ENCODE measurements around the gene CEP55. TPM values are rescaled to one million over a fixed set of nuclear protein-coding genes. Genes with fewer than 3 reads are reported as not detected.

The CEP55 gene
- polyA plus RNA-seq, 1 donor (not counting 4 experiments of a cell fraction or from before 2014, with no cell fraction given) = 25.4 TPM

DNA sequence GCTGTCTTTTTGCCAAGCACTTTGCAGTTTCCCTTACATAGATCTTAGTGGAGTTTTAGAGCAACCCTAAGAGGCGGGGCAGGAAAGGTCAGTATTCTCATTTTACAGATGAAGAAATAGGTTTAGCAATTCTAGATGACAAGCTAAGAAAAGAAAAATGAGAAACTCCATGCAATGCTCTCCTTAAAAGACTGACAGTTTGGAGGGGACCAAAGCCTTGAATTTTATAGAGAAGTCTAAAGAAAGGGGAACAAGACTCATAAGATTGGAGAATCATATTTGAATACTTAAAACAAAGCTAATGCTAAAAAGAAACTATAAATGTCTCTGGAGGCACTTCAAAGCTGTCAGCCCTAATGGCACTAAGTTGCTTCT, 19.6 kb downstream of the CEP55 start:
- no peaks in the 10 kb centered on the region for H3K9me1 ChIP-seq (ENCODE audit: control insufficient read depth, extremely low read depth, insufficient read depth, low read length)
- no peak for DNase-seq (ENCODE audit: low read depth, low spot score)
- no peaks in the 10 kb centered on the region for H3K79me2 ChIP-seq (ENCODE audit: control insufficient read depth, insufficient read depth, low read length)
- FAIRE-seq = no peak
- H3K36me3 ChIP-seq (ENCODE audit: control insufficient read depth in 2 of 2, extremely low read depth in 1 of 2, insufficient read depth in 2 of 2, low read length in 2 of 2) = peaks cover 0 to 24% of the 10 kb centered on the region in 2 experiments
- no peak overlapping the region for H3K4me3 ChIP-seq (ENCODE audit: control insufficient read depth in 2 of 3, extremely low read depth in 1 of 3, insufficient read depth in 2 of 3, low read depth in 1 of 3, low read length in 3 of 3)
- H2AFZ ChIP-seq (ENCODE audit: control insufficient read depth, low read length) = no peak overlapping the region
- H3K9me3 ChIP-seq (ENCODE audit: control insufficient read depth, low read depth, low read length) = no peaks in the 10 kb centered on the region
- no peak overlapping the region for H3K9ac ChIP-seq (ENCODE audit: control insufficient read depth, extremely low read depth, insufficient read depth, low read length)
- no peak overlapping the region for H3K27ac ChIP-seq (ENCODE audit: control insufficient read depth, insufficient read depth, low read length)
- TF ChIP-seq EZH2 (IDR thresholded peaks at IDR 0.05; ENCODE audit: low read length) = no peak
- TF ChIP-seq, protein P1, sequence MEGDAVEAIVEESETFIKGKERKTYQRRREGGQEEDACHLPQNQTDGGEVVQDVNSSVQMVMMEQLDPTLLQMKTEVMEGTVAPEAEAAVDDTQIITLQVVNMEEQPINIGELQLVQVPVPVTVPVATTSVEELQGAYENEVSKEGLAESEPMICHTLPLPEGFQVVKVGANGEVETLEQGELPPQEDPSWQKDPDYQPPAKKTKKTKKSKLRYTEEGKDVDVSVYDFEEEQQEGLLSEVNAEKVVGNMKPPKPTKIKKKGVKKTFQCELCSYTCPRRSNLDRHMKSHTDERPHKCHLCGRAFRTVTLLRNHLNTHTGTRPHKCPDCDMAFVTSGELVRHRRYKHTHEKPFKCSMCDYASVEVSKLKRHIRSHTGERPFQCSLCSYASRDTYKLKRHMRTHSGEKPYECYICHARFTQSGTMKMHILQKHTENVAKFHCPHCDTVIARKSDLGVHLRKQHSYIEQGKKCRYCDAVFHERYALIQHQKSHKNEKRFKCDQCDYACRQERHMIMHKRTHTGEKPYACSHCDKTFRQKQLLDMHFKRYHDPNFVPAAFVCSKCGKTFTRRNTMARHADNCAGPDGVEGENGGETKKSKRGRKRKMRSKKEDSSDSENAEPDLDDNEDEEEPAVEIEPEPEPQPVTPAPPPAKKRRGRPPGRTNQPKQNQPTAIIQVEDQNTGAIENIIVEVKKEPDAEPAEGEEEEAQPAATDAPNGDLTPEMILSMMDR (optimal IDR thresholded peaks at IDR 0.05 in 1 of 3, IDR thresholded peaks at IDR 0.05 in 1 of 3, conservative IDR thresholded peaks at IDR 0.05 in 1 of 3; ENCODE audit: extremely low read depth in 1 of 3, insufficient read depth in 2 of 3, low read length in 3 of 3) = no peak
- no peaks in the 10 kb centered on the region for H4K20me1 ChIP-seq (ENCODE audit: control insufficient read depth, extremely low read depth, insufficient read depth, low read length)
- no peaks in the 10 kb centered on the region for H3K4me1 ChIP-seq (ENCODE audit: control insufficient read depth, extremely low read depth, insufficient read depth, low read length)
- no peak overlapping the region for H3K4me2 ChIP-seq (ENCODE audit: control insufficient read depth, extremely low read depth, insufficient read depth, low read depth, low read length)
- H3K27me3 ChIP-seq (ENCODE audit: control insufficient read depth, extremely low read depth, insufficient read depth, low read length) = no peaks in the 10 kb centered on the region
- dilution Hi-C loops (cut with MboI; ENCODE audit: extremely low pct_ligation_motif_present, low sequenced_read_pairs) = no loop called here

DNA sequence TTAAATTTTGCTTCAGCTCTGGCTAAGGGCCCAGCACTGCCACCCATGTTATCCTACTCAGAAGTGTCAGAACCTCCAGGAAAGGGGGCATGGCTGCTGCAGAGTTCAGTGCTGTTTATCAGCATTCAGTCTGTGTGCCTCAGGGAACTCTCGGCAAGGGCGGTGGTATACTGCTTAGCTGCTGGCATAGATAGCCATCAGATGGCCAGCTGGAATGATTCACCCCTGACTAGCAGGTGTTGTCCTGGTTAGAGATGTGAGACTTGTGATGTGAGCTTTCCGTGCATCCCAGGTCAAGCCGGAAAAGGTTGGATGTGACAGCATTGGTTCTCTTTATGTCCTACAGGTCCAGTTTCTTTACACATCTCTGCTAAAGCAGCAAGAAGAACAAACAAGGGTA, 22.1 kb downstream of the CEP55 start:
- H3K4me3 ChIP-seq (ENCODE audit: control insufficient read depth in 2 of 3, extremely low read depth in 1 of 3, insufficient read depth in 2 of 3, low read depth in 1 of 3, low read length in 3 of 3) = no peak overlapping the region
- H4K20me1 ChIP-seq (ENCODE audit: control insufficient read depth, extremely low read depth, insufficient read depth, low read length) = no peaks in the 10 kb centered on the region
- H3K4me2 ChIP-seq (ENCODE audit: control insufficient read depth, extremely low read depth, insufficient read depth, low read depth, low read length) = no peak overlapping the region
- no peak overlapping the region for H2AFZ ChIP-seq (ENCODE audit: control insufficient read depth, low read length)
- no peak overlapping the region for H3K27ac ChIP-seq (ENCODE audit: control insufficient read depth, insufficient read depth, low read length)
- DNase-seq (ENCODE audit: low read depth, low spot score) = no peak
- no peak for FAIRE-seq
- peaks cover 0 to 19% of the 10 kb centered on the region in 2 experiments for H3K36me3 ChIP-seq (ENCODE audit: control insufficient read depth in 2 of 2, extremely low read depth in 1 of 2, insufficient read depth in 2 of 2, low read length in 2 of 2)
- no peaks in the 10 kb centered on the region for H3K9me1 ChIP-seq (ENCODE audit: control insufficient read depth, extremely low read depth, insufficient read depth, low read length)
- no peaks in the 10 kb centered on the region for H3K9me3 ChIP-seq (ENCODE audit: control insufficient read depth, low read depth, low read length)
- no peak overlapping the region for H3K9ac ChIP-seq (ENCODE audit: control insufficient read depth, extremely low read depth, insufficient read depth, low read length)
- dilution Hi-C loops (cut with MboI; ENCODE audit: extremely low pct_ligation_motif_present, low sequenced_read_pairs) = no loop called here
- TF ChIP-seq EZH2 (IDR thresholded peaks at IDR 0.05; ENCODE audit: low read length) = no peak
- TF ChIP-seq, protein P1 (optimal IDR thresholded peaks at IDR 0.05 in 1 of 3, IDR thresholded peaks at IDR 0.05 in 1 of 3, conservative IDR thresholded peaks at IDR 0.05 in 1 of 3; ENCODE audit: extremely low read depth in 1 of 3, insufficient read depth in 2 of 3, low read length in 3 of 3) = no peak
- H3K4me1 ChIP-seq (ENCODE audit: control insufficient read depth, extremely low read depth, insufficient read depth, low read length) = no peaks in the 10 kb centered on the region
- no peaks in the 10 kb centered on the region for H3K27me3 ChIP-seq (ENCODE audit: control insufficient read depth, extremely low read depth, insufficient read depth, low read length)
- no peaks in the 10 kb centered on the region for H3K79me2 ChIP-seq (ENCODE audit: control insufficient read depth, insufficient read depth, low read length)

Data from keratinocyte (primary cell).